Lung (tissue), 12 donors: ENCODE results near the gene CLEC10A. TPM values are rescaled to one million over a fixed set of nuclear protein-coding genes. Genes with fewer than 3 reads are reported as not detected.

Source experiments
- ATAC-seq: fragments of 200-7000 bp; cut with Tn5 transposase; one replicate; pipeline ENCODE4 v1.9.1; 2020; ENCODE audit warnings: moderate number of reproducible peaks; ENCODE audit not compliant: insufficient read depth, low FRiP score
- DNase-seq, 3 donors: peaks; one replicate each; pipeline ENCODE4 v3.0.0-alpha.2; 2013 to 2017
- H3K27ac ChIP-seq, 2 donors: one replicate each; pipeline ENCODE4 v1.5.1; 2013; ENCODE audit warnings: mild to moderate bottlenecking in 2 of 2, moderate library complexity in 2 of 2, control low read depth in 1 of 2, inconsistent platforms in 1 of 2, low read depth in 1 of 2, low read length in 1 of 2
- H3K27me3 ChIP-seq, 3 donors: one replicate each; pipeline ENCODE4 v1.5.1; 2013; ENCODE audit warnings: low read length in 2 of 3; ENCODE audit not compliant: control insufficient read depth in 3 of 3, insufficient read depth in 3 of 3
- H3K36me3 ChIP-seq, 4 donors: one replicate each; pipeline ENCODE4 v1.5.1; 2013; ENCODE audit warnings: low read length in 4 of 4, mild to moderate bottlenecking in 1 of 4, moderate library complexity in 1 of 4; ENCODE audit not compliant: control insufficient read depth in 4 of 4, insufficient read depth in 4 of 4
- H3K4me1 ChIP-seq, 5 donors: one replicate each; pipeline ENCODE4 v1.5.1; 2013; ENCODE audit warnings: low read length in 5 of 5, mild to moderate bottlenecking in 2 of 5, moderate library complexity in 1 of 5; ENCODE audit not compliant: control insufficient read depth in 5 of 5, insufficient read depth in 5 of 5
- H3K4me3 ChIP-seq: one replicate; pipeline ENCODE4 v1.5.1; 2013; ENCODE audit warnings: mild to moderate bottlenecking, control low read depth, moderate library complexity
- H3K9ac ChIP-seq, 2 donors: one replicate each; pipeline ENCODE4 v1.5.1; 2013; ENCODE audit warnings: low read length in 2 of 2, control low read depth in 1 of 2; ENCODE audit not compliant: insufficient read depth in 1 of 2
- H3K9me3 ChIP-seq, 4 donors: one replicate each; pipeline ENCODE4 v1.5.1; 2013; ENCODE audit warnings: low read length in 3 of 4, mild to moderate bottlenecking in 1 of 4, moderate library complexity in 1 of 4; ENCODE audit not compliant: control insufficient read depth in 4 of 4, insufficient read depth in 3 of 4
- CTCF ChIP-seq: IDR thresholded peaks from 2 replicates; pipeline ENCODE4 v1.5.1; 2012; ENCODE audit warnings: mild to moderate bottlenecking; ENCODE audit errors: control extremely low read depth, extremely low read depth
- WGBS, 2 donors: extraction: QIAGEN DNeasy Blood & Tissue Kit; methylation state at CpG; one replicate each; pipeline ENCODE4 v1.1.7; 2013; 5-methylcytosine and 5-hydroxymethylcytosine counted together
- polyA plus RNA-seq, 2 donors: library from polyadenylated mRNA; stranded (reverse); fragments of 200-250 nt; gene quantifications; one replicate each; pipeline ENCODE4 v1.2.1, GENCODE V29; 2013
- total RNA-seq, 2 donors: library from RNA; depleted of rRNA in 1 of 2; stranded (reverse); fragments of >200 nt in 1 of 2; gene quantifications; one replicate each; pipeline ENCODE4 v1.2.1, GENCODE V29; 2014 to 2021
- donor health status: control.
- donor health status: control.
- donor health status: Bipolar disorder and iron deficiency.
- donor health status: healthy.
- donor health status: DM: yes; HTN: yes; CAD: no.

CLEC10A gene
- total and polyA plus RNA-seq, 4 donors, result 3.7 to 18.4 (median 9.0) TPM

- H3K9ac ChIP-seq, result no peak within 1 kb of the TSS
- peak within 1 kb of the TSS in 1 of 2 donors; percentile 32 for H3K27ac ChIP-seq
- peaks cover 0 to 3% (median 3%) of the 10 kb centered on the region in 3 donors for H3K27me3 ChIP-seq
- WGBS, 2 donors, result 80 to 88% methylated on average over 14 of the region's 14 CpGs
- TF ChIP-seq CTCF, result no peak
- no peaks in the 10 kb centered on the region for H3K36me3 ChIP-seq
- no peak for DNase-seq
- peaks cover 0 to 3% (median 0%) of the 10 kb centered on the region in 5 donors for H3K4me1 ChIP-seq
- peaks cover 0 to 4% (median 0%) of the 10 kb centered on the region in 4 donors for H3K9me3 ChIP-seq
- H3K4me3 ChIP-seq, result no peak within 1 kb of the TSS
- no peak for ATAC-seq
Observed at GRCh38 chr17:7114241-7114874, 34.3 kb upstream of the CLEC10A start, which contains the start of gene ASGR2. ASGR2 (minus strand) TSS chr17:7114822; CDS start chr17:7114240, 582 bp downstream.

- 87 to 94% methylated on average over 15 of the region's 15 CpGs for WGBS, 2 donors
Observed at GRCh38 chr17:7113273-7114071, 33.4 kb upstream of the CLEC10A start.

GRCh38 chr17:7112510-7113108 lies 32.6 kb upstream of the CLEC10A start:
- Histone ChIP-seq H3K27me3 (peaks cover 0 to 3% (median 3%) of the 10 kb centered on the region in 3 donors), H3K9ac (no peak overlapping the region), H3K27ac (no peak overlapping the region), H3K4me3 (no peak overlapping the region), H3K9me3 (peaks cover 0 to 4% (median 0%) of the 10 kb centered on the region in 4 donors), H3K4me1 (peaks cover 0 to 3% (median 0%) of the 10 kb centered on the region in 5 donors), H3K36me3 (no peaks in the 10 kb centered on the region)
- ATAC-seq (no peak), DNase-seq (no peak)
- TF ChIP-seq CTCF, result no peak
- 74 to 78% methylated on average over 10 of the region's 10 CpGs for WGBS, 2 donors

More at GRCh38 chr17:7113273-7114071, 33.4 kb upstream of the CLEC10A start:
- Histone ChIP-seq H3K27me3 (peaks cover 0 to 3% (median 3%) of the 10 kb centered on the region in 3 donors), H3K27ac (no peak overlapping the region), H3K4me3 (no peak overlapping the region), H3K9ac (no peak overlapping the region), H3K9me3 (peaks cover 0 to 4% (median 0%) of the 10 kb centered on the region in 4 donors), H3K4me1 (peaks cover 0 to 3% (median 0%) of the 10 kb centered on the region in 5 donors), H3K36me3 (no peaks in the 10 kb centered on the region)
- DNase-seq (no peak), ATAC-seq (no peak)
- no peak for TF ChIP-seq CTCF
